Measurements from ENCODE around the gene FAM163B. TPM values are rescaled to one million over a fixed set of nuclear protein-coding genes. Genes with fewer than 3 reads are reported as not detected.

Gene FAM163B
- total and polyA plus RNA-seq, 2 experiments from 2014 or later = 5.6 TPM; not detected in 1

DNA sequence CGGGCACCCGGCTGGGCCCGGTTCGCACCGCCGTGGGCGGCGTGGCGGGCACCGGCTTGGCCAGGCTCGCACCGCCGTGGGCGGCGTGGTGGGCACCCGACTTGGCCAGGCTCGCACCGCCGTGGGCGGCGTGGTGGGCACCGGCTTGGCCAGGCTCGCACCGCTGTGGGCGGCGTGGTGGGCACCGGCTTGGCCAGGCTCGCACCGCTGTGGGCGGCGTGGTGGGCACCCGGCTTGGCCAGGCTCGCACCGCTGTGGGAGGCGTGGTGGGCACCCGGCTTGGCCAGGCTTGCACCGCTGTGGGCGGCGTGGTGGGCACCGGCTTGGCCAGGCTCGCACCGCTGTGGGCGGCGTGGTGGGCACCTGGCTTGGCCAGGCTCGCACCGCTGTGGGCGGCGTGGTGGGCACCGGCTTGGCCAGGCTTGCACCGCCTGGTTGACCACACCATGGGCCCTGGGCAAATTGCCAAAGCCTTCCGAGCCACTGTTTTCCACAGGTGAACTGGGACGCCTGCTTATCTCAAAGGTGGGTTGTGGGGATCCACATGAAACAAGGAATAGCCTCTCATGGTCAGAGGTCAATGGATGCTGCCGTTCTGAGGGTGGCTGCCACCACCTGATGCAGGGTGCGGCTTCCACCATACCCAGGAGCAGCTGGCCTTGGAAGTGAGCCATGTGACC lies 46.4 kb downstream of the FAM163B start:
- TF ChIP-seq, protein P1, sequence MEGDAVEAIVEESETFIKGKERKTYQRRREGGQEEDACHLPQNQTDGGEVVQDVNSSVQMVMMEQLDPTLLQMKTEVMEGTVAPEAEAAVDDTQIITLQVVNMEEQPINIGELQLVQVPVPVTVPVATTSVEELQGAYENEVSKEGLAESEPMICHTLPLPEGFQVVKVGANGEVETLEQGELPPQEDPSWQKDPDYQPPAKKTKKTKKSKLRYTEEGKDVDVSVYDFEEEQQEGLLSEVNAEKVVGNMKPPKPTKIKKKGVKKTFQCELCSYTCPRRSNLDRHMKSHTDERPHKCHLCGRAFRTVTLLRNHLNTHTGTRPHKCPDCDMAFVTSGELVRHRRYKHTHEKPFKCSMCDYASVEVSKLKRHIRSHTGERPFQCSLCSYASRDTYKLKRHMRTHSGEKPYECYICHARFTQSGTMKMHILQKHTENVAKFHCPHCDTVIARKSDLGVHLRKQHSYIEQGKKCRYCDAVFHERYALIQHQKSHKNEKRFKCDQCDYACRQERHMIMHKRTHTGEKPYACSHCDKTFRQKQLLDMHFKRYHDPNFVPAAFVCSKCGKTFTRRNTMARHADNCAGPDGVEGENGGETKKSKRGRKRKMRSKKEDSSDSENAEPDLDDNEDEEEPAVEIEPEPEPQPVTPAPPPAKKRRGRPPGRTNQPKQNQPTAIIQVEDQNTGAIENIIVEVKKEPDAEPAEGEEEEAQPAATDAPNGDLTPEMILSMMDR (IDR thresholded peaks at IDR 0.05; ENCODE audit: low read depth, low read length) = no peak
- Histone ChIP-seq H3K27ac (no peak overlapping the region), H3K9me3 (ENCODE audit: low read depth) (no peaks in the 10 kb centered on the region), H3K27me3 (no peaks in the 10 kb centered on the region), H3K36me3 (no peaks in the 10 kb centered on the region), H3K4me3 (no peak overlapping the region), H3K4me1 (ENCODE audit: low read depth) (peaks cover 46% of the 10 kb centered on the region)
- DNase-seq (ENCODE audit: low read depth in 1 of 2, low spot score in 1 of 2) = no peak

DNA sequence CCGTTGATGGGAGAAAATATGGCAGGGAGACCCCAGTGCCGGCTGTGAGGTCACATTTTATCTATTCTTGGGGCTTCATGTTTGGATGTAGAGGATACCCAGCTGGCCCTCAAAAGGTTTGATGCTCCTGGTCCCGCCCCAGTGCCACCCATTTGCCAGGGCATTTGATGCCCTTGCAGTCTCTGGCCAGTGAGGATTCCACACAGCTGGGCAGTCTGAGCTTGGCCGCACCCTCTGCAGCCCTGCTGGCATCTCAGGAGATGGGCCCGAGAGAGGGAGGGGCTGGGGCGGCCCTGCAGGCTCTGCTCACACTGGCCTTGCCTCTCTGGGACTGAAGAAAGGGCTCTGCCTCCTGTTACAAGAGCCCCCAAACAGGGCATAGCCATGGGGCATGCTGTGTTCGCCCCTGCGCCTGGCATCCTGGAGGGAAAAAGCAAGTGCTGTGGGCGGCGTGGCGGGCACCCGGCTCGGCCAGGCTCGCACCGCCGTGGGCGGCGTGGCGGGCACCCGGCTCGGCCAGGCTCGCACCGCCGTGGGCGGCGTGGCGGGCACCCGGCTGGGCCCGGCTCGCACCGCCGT lies 47.1 kb downstream of the FAM163B start:
- Histone ChIP-seq H3K4me3 (no peak overlapping the region), H3K4me1 (ENCODE audit: low read depth) (peaks cover 52% of the 10 kb centered on the region), H3K27ac (no peak overlapping the region), H3K27me3 (no peaks in the 10 kb centered on the region), H3K9me3 (ENCODE audit: low read depth) (no peaks in the 10 kb centered on the region), H3K36me3 (no peaks in the 10 kb centered on the region)
- TF ChIP-seq, protein P1 (IDR thresholded peaks at IDR 0.05; ENCODE audit: low read depth, low read length) = no peak
- DNase-seq (ENCODE audit: low read depth in 1 of 2, low spot score in 1 of 2) = no peak

DNA sequence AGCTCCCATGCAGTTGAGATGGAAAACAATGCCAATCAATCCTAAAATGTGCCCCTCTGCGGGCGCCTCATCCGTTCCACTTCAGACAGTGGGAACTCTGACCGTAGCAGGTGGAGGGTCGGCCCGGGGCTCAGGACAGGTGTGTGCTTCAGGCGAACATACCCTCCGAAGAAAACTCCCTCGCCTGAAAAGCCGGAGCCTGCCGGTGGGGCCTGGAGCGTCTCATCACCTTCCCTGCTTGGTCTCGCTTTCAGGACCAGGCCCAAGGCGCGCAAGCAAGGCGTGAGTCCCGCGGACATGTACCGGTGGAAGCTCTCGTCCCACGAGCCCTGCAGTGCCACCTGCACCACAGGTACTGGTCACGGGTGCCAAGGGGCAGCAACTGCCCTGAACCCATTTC lies 48.2 kb downstream of the FAM163B start:
- Histone ChIP-seq H3K9me3 (ENCODE audit: low read depth) (no peaks in the 10 kb centered on the region), H3K27ac (no peak overlapping the region), H3K27me3 (no peaks in the 10 kb centered on the region), H3K4me1 (ENCODE audit: low read depth) (peaks cover 63% of the 10 kb centered on the region), H3K36me3 (no peaks in the 10 kb centered on the region), H3K4me3 (no peak overlapping the region)
- no peak for DNase-seq (ENCODE audit: low read depth in 1 of 2, low spot score in 1 of 2)
- TF ChIP-seq, protein P1 (IDR thresholded peaks at IDR 0.05; ENCODE audit: low read depth, low read length) = no peak

DNA sequence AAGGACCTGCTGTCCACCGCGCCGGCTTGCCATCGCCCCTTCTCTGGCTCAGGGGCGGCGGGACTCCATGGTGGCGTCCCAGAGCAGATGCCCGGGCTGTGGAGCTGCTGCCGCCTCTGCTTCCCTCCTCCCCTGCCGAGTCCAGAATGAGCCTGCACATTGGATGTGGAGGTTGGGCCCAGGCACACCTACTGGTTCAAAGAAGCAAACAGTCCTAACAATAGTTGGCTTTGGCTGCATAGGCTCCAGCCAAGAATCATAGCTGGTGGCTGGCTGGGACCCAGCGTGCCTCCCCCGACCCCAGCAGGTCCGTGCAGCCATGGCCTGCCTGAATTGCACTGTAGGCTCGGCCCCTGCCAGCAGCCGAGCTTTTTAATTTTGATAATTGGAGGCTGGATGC lies 48.9 kb downstream of the FAM163B start:
- H3K27me3 ChIP-seq = no peaks in the 10 kb centered on the region
- no peak overlapping the region for H3K4me3 ChIP-seq
- H3K36me3 ChIP-seq = no peaks in the 10 kb centered on the region
- peak in 1 of 2 donors; percentile 66 for DNase-seq (ENCODE audit: low read depth in 1 of 2, low spot score in 1 of 2)
- peak overlapping the region; percentile 88 for H3K27ac ChIP-seq
- TF ChIP-seq, protein P1 (IDR thresholded peaks at IDR 0.05; ENCODE audit: low read depth, low read length) = no peak
- no peaks in the 10 kb centered on the region for H3K9me3 ChIP-seq (ENCODE audit: low read depth)
- peaks cover 67% of the 10 kb centered on the region for H3K4me1 ChIP-seq (ENCODE audit: low read depth)

DNA sequence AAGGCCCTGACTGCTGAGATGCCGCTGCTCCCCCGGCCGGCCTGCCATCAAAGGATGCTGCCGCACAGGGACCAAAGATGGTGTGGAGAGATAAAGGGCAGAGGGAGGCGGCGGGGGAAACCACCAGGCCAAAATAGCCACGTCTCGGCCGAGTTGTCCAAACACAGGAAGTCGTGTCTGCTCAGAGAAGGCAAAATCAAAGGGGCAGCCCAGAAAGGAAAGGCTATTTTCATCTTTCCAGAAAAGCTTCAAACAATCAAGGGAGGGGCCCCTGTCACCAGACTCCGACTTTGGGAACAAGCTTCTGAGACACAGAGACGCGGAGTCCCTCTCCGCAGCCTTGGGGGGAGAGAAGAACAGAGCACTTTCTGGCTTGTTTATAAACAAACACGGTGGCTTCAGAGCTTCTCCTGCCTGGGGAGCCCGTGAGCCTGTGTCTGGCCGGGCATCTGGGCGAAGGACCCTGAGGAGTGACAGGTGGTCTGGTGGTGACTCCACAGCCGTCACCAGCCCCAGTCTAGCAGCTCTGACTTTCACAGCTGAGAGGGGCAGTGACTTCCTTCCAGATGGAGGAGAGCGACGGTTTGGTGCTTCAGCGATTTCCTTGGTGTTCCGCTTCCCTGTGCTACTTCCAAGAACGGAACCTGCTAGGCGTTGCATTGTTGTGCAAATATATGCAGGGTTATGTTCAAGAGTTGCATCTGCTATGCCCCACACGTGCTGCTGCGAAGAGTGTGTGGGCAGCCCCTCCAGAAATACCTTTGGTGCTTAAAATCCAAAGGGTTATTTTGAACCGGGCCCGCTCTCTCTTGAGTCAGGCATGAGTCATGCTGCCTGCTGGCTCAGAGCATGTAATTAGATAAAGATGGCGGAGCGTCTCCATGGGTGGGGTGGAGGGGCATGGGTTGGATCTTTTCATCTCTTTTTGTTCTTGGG lies 50.7 kb downstream of the FAM163B start:
- DNase-seq (ENCODE audit: low read depth in 1 of 2, low spot score in 1 of 2) = peak; percentile 80 to 85
- Histone ChIP-seq H3K27me3 (no peaks in the 10 kb centered on the region), H3K9me3 (ENCODE audit: low read depth) (no peaks in the 10 kb centered on the region), H3K4me3 (no peak overlapping the region), H3K27ac (peak overlapping the region; percentile 88), H3K4me1 (ENCODE audit: low read depth) (peaks cover 65% of the 10 kb centered on the region), H3K36me3 (no peaks in the 10 kb centered on the region)
- TF ChIP-seq, protein P1 (IDR thresholded peaks at IDR 0.05; ENCODE audit: low read depth, low read length) = no peak
